Omental fat pad (tissue), 4 donors: ENCODE results near the gene RPL15. TPM values are rescaled to one million over a fixed set of nuclear protein-coding genes. Genes with fewer than 3 reads are reported as not detected.

Source experiments
- ATAC-seq: fragments of 150-250 bp; one replicate; pipeline ENCODE4 v1.9.1; 2016; ENCODE audit warnings: mild to moderate bottlenecking, moderate library complexity; ENCODE audit not compliant: low FRiP score
- DNase-seq: peaks from one replicate; pipeline ENCODE4 v3.0.0-alpha.2; 2019; ENCODE audit warnings: low spot score
- total RNA-seq, 4 donors: library from RNA; depleted of rRNA; stranded (reverse); fragments of >200 nt; gene quantifications; one replicate each; pipeline ENCODE4 v1.1.0, GENCODE V29; 2016
- TF ChIP-seq, protein P1 (sequence below), 3 donors: fragments of 450-650 bp; IDR thresholded peaks; one replicate each; pipeline ENCODE4 v1.5.1; 2016 to 2017; ENCODE audit warnings: antibody characterized with exemption in 3 of 3, mild to moderate bottlenecking in 3 of 3, moderate library complexity in 2 of 3

Gene RPL15
- total RNA-seq, 4 donors from 2014 or later = 1,996 to 2,993 (median 2,303) TPM

GRCh38 chr3:23932571-23932970 lies 15.6 kb downstream of the RPL15 start:
- no peak for DNase-seq
- TF ChIP-seq, protein P1, sequence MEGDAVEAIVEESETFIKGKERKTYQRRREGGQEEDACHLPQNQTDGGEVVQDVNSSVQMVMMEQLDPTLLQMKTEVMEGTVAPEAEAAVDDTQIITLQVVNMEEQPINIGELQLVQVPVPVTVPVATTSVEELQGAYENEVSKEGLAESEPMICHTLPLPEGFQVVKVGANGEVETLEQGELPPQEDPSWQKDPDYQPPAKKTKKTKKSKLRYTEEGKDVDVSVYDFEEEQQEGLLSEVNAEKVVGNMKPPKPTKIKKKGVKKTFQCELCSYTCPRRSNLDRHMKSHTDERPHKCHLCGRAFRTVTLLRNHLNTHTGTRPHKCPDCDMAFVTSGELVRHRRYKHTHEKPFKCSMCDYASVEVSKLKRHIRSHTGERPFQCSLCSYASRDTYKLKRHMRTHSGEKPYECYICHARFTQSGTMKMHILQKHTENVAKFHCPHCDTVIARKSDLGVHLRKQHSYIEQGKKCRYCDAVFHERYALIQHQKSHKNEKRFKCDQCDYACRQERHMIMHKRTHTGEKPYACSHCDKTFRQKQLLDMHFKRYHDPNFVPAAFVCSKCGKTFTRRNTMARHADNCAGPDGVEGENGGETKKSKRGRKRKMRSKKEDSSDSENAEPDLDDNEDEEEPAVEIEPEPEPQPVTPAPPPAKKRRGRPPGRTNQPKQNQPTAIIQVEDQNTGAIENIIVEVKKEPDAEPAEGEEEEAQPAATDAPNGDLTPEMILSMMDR (IDR thresholded peaks at IDR 0.05) = no peak
- no peak for ATAC-seq

DNA sequence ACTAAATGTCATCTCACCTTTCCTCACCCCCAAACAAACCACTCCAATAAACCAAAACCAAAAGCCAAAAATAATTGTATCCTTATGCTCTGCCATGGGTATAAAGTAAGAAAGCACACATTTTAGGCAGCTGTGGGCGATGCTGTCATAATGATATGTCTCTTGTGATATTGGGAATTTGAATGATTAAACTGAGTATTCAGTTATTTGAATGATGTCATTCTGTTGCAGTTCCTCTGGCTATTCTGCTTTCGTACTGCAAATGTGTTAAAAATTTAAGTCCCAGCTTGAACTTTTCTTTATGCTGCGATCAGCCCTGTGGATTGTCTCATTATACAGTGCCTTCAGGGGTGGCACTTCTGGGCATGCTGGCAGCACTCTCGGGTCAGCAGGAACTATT lies 17.3 kb downstream of the RPL15 start:
- no peak for DNase-seq
- ATAC-seq = no peak
- TF ChIP-seq, protein P1 (IDR thresholded peaks at IDR 0.05) = no peak

DNA sequence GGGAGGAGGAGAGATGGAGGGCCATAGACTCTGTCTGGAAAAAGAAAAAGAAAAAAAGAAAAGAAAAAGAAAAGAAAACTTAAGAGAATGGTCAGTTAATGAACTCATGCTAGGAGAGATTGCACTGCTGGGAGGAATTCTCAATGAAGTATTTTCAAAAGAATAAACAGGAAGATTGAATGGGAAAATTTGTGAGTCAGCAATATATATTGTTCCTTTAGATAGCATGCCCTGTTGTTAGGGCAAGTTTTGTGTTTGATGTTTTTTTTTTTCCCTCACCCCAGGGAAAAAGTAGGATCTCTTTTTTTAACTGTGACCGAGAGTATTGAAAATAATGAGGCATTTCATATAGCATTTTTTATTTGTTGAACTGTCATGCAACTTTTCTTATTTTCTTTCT lies 20.4 kb downstream of the RPL15 start:
- TF ChIP-seq, protein P1 (IDR thresholded peaks at IDR 0.05) = no peak
- ATAC-seq = no peak
- no peak for DNase-seq

GRCh38 chr3:23938688-23939087 lies 21.8 kb downstream of the RPL15 start:
- TF ChIP-seq, protein P1 (IDR thresholded peaks at IDR 0.05) = no peak
- no peak for ATAC-seq
- no peak for DNase-seq

DNA sequence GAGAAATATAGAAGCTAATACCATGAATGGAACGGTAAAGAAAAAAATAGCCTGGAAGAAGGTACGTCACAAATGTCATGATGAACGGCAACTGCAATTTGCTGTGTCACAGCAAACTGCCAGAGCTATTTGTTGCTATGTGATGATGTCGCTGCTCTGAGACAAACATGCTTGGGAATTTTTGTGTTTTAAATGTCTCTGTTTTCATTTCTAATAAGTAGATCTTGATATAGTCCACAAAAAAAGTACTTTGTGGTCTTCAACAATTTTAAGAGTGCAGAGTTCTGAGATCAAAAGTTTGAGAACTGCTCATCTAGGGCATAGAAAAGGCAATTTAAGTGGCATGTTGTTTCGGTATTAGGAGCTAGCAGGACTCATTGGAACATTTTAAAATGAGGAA lies 23.8 kb downstream of the RPL15 start:
- no peak for DNase-seq
- TF ChIP-seq, protein P1 (IDR thresholded peaks at IDR 0.05) = no peak
- ATAC-seq = no peak

- TF ChIP-seq, protein P1 (IDR thresholded peaks at IDR 0.05) = no peak
- no peak for DNase-seq
- ATAC-seq = no peak
These were observed 24.5 kb downstream of the RPL15 start for GRCh38 chr3:23941440-23941839.

DNA sequence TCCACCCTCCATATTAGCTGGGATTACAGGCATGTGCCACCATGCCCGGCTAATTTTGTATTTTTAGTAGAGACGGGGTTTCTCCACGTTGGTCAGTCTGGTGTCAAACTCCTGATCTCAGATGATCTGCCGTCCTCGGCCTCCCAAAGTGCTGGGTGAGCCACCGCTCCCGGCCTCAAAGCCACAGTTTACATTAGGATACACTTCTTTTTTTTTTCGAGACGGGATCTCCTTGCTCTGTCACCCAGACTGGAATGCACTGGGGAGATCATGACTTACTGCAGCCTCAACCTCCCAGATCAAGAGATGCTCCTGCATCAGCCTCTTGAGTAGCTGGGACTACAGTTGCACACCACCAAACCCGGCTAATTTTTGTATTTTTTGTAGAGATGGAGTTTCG lies 25.6 kb downstream of the RPL15 start:
- TF ChIP-seq, protein P1 (IDR thresholded peaks at IDR 0.05) = no peak
- no peak for DNase-seq
- no peak for ATAC-seq
